Suprapubic skin (tissue), 4 donors: Measurements from ENCODE around the gene ASF1B. TPM values are rescaled to one million over a fixed set of nuclear protein-coding genes. Genes with fewer than 3 reads are reported as not detected.

Experiments
- DNase-seq, 2 donors: peaks; one replicate each; pipeline ENCODE4 v3.0.0-alpha.2; 2019; ENCODE audit warnings: low spot score in 2 of 2
- H3K27ac ChIP-seq: fragments of 200-600 bp; sonication (generic); one replicate; pipeline ENCODE4 v1.5.1; 2019
- H3K27me3 ChIP-seq: fragments of 200-600 bp; sonication (generic); one replicate; pipeline ENCODE4 v1.5.1; 2019
- H3K36me3 ChIP-seq: fragments of 200-600 bp; sonication (generic); one replicate; pipeline ENCODE4 v1.5.1; 2019
- H3K4me1 ChIP-seq: fragments of 200-600 bp; sonication (generic); one replicate; pipeline ENCODE4 v1.5.1; 2019
- H3K4me3 ChIP-seq: fragments of 200-600 bp; sonication (generic); one replicate; pipeline ENCODE4 v1.5.1; 2019; ENCODE audit warnings: mild to moderate bottlenecking
- H3K9me3 ChIP-seq: fragments of 200-600 bp; sonication (generic); one replicate; pipeline ENCODE4 v1.5.1; 2019
- CTCF ChIP-seq, 2 donors: fragments of 200-600 bp in 1 of 2; fragments of 450-650 bp in 1 of 2; sonication (generic) in 1 of 2; IDR thresholded peaks; one replicate each; pipeline ENCODE4 v1.5.1; 2016 to 2019; ENCODE audit warnings: antibody characterized with exemption in 2 of 2, mild to moderate bottlenecking in 1 of 2, moderate library complexity in 1 of 2
- EP300 ChIP-seq: sonication (generic); formaldehyde crosslinking; IDR thresholded peaks from one replicate; pipeline ENCODE4 v1.6.1; 2017; ENCODE audit warnings: antibody characterized with exemption
- POLR2A ChIP-seq, 2 donors: fragments of 450-650 bp; IDR thresholded peaks; one replicate each; pipeline ENCODE4 v1.6.1; 2017; ENCODE audit warnings: antibody characterized with exemption in 2 of 2, mild to moderate bottlenecking in 2 of 2, moderate library complexity in 2 of 2
- POLR2AphosphoS5 ChIP-seq, 3 donors: sonication (generic); formaldehyde crosslinking; IDR thresholded peaks; one replicate each; pipeline ENCODE4 v1.6.1; 2017; ENCODE audit warnings: antibody characterized with exemption in 3 of 3
- WGBS: methylation state at CpG from one replicate; pipeline ENCODE4 v1.1.5; 2018; 5-methylcytosine and 5-hydroxymethylcytosine counted together
- total RNA-seq, 4 donors: library from RNA; depleted of rRNA; stranded (reverse); fragments of >200 nt; gene quantifications; one replicate each; pipeline ENCODE4 v1.1.0, GENCODE V29; 2016

Gene ASF1B
- total RNA-seq, 4 donors from 2014 or later, result 3.4 to 8.8 (median 7.8) TPM

- H3K27me3 ChIP-seq, result no peaks in the 10 kb centered on the region
- no peaks in the 10 kb centered on the region for H3K36me3 ChIP-seq
- H3K4me1 ChIP-seq, result peaks cover 22% of the 10 kb centered on the region
- H3K4me3 ChIP-seq, result no peak overlapping the region
- no peaks in the 10 kb centered on the region for H3K9me3 ChIP-seq
- 92% methylated on average over 12 of the region's 12 CpGs for WGBS
- TF ChIP-seq POLR2A (IDR thresholded peaks at IDR 0.05) (no peak), POLR2AphosphoS5 (IDR thresholded peaks at IDR 0.05) (no peak), CTCF (IDR thresholded peaks at IDR 0.05) (no peak)
- no peak for DNase-seq
- H3K27ac ChIP-seq, result no peak overlapping the region
Measured at GRCh38 chr19:14142262-14143190, 6.1 kb upstream of the ASF1B start.

DNA sequence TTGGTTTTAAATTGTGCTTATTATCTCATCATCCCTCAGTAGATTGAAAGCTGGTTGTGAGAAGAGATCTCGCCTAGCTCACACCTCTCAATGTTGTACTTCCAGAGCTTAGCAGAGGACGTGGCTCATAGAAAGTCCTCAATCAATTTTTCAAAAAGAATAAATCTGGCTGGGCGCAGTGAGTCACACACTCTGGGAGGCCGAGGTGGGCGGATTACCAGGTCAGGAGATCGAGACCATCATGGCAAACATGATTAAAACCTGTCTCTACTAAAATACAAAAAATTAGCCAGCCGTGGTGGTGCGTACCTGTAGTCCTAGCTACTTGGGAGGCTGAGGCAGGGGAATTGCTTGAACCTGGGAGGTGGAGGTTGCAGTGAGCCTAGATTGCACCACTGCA lies 4.7 kb upstream of the ASF1B start:
- no peak overlapping the region for H3K4me3 ChIP-seq
- 94% methylated on average over 8 of the region's 8 CpGs for WGBS
- no peaks in the 10 kb centered on the region for H3K27me3 ChIP-seq
- no peak for DNase-seq
- H3K36me3 ChIP-seq, result no peaks in the 10 kb centered on the region
- no peaks in the 10 kb centered on the region for H3K9me3 ChIP-seq
- H3K4me1 ChIP-seq, result peaks cover 24% of the 10 kb centered on the region
- no peak overlapping the region for H3K27ac ChIP-seq
- no peak for TF ChIP-seq POLR2AphosphoS5 (IDR thresholded peaks at IDR 0.05)

DNA sequence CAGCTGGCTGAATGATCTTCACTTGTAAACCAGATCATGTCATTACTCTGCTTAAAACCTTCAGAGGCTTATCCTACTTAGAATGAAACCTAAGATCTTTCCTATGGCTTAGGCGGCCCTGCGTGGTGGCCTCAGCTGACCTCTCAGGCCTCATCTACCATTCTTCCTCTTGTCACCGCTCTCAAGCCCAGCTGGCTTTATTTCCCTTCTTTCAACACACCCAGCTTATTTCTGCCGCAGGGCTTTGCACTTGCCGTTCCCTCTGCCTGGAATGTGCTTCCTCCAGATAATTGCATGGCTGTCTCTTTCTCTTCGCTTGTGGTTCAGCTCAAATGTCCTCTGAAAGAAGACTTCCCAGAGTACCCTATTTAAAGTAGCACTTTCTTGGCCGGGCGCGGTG lies 3.6 kb upstream of the ASF1B start:
- no peak overlapping the region for H3K4me3 ChIP-seq
- H3K9me3 ChIP-seq, result no peaks in the 10 kb centered on the region
- 75% methylated on average over 9 of the region's 9 CpGs for WGBS
- DNase-seq, result no peak
- no peaks in the 10 kb centered on the region for H3K36me3 ChIP-seq
- H3K27me3 ChIP-seq, result no peaks in the 10 kb centered on the region
- no peak overlapping the region for H3K27ac ChIP-seq
- TF ChIP-seq POLR2AphosphoS5 (IDR thresholded peaks at IDR 0.05), result no peak
- no peak for TF ChIP-seq EP300
- no peak for TF ChIP-seq POLR2A (IDR thresholded peaks at IDR 0.05)
- TF ChIP-seq CTCF (IDR thresholded peaks at IDR 0.05), result no peak
- peaks cover 29% of the 10 kb centered on the region for H3K4me1 ChIP-seq

DNA sequence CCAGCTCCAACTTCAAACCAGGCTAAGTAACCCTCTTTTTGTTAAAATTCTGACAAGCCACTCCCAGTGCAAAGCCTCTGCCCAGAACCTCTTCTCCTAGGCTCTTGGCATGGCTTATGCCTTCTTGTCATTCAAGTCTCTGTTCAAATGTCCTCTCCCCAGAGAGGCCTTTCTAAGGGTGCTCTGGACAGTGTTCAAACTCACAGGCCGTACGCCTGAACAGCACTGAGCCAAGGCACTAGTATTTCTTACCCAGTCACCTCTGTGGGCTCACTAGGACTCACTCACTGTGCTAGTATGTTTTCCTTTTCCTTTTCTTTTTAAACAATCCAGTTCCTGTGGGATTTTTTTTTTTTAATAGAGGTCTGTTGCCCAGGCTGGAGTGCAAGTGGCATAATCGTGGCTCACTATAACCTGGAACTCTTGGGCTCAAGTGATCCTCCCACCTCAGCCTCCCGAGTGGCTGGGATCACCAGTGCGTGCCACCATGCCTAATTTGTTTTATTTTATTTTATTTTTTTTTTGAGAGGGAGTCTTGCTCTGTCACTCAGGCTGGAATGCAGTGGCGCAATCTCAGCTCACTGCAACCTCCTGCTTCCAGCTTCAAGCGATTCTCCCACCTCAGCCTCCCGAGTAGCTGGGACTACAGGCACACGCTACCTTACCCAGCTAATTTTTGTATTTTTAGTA lies 2.3 kb upstream of the ASF1B start:
- TF ChIP-seq EP300 (no peak), POLR2A (IDR thresholded peaks at IDR 0.05) (no peak), POLR2AphosphoS5 (IDR thresholded peaks at IDR 0.05) (no peak), CTCF (IDR thresholded peaks at IDR 0.05) (no peak)
- Histone ChIP-seq H3K27me3 (no peaks in the 10 kb centered on the region), H3K4me1 (peaks cover 29% of the 10 kb centered on the region), H3K9me3 (no peaks in the 10 kb centered on the region), H3K27ac (no peak overlapping the region), H3K36me3 (no peaks in the 10 kb centered on the region), H3K4me3 (no peak overlapping the region)
- 83% methylated on average over 9 of the region's 9 CpGs for WGBS
- DNase-seq, result no peak

GRCh38 chr19:14135985-14136508 lies 342 bp downstream of the ASF1B start:
- TF ChIP-seq CTCF (IDR thresholded peaks at IDR 0.05) (no peak), POLR2A (IDR thresholded peaks at IDR 0.05) (no peak), POLR2AphosphoS5 (IDR thresholded peaks at IDR 0.05) (no peak), EP300 (no peak)
- WGBS, result under 1% methylated on average over 14 of the region's 38 CpGs
- no peak for DNase-seq
- Histone ChIP-seq H3K9me3 (no peaks in the 10 kb centered on the region), H3K4me1 (peaks cover 29% of the 10 kb centered on the region), H3K36me3 (no peaks in the 10 kb centered on the region), H3K27ac (no peak overlapping the region), H3K4me3 (peak overlapping the region; percentile 58), H3K27me3 (no peaks in the 10 kb centered on the region)
